CD14-positive monocyte (primary cell): ENCODE measurements around the gene CTNNA2. TPM values are rescaled to one million over a fixed set of nuclear protein-coding genes. Genes with fewer than 3 reads are reported as not detected.

ENCODE experiments used
- DNase-seq, 3 donors: peaks; one replicate each; pipeline ENCODE4 v3.0.0-alpha.2; 2011 to 2022
- H2AFZ ChIP-seq: 2 replicates; pipeline ENCODE4 v1.6.0; 2012; ENCODE audit warnings: mild to moderate bottlenecking, low read depth, low read length, inconsistent platforms; ENCODE audit not compliant: insufficient read depth, poor library complexity, severe bottlenecking
- H3K27ac ChIP-seq, 2 donors: 1 replicate in 1 of 2; 2 replicates in 1 of 2; pipeline ENCODE4 v1.5.1; 2012 to 2013; ENCODE audit warnings: low read length in 2 of 2, control low read depth in 1 of 2, inconsistent platforms in 1 of 2, low read depth in 1 of 2, mild to moderate bottlenecking in 1 of 2
- H3K27me3 ChIP-seq, 2 donors: one replicate each; pipeline versions ENCODE4 v1.6.0 to v1.6.1; 2011 to 2013; ENCODE audit warnings: low read length in 2 of 2; ENCODE audit not compliant: control insufficient read depth in 2 of 2, insufficient read depth in 2 of 2
- H3K36me3 ChIP-seq, 2 donors: replicated peaks in 1 of 2; 1 replicate in 1 of 2; 2 replicates in 1 of 2; pipeline versions ENCODE4 v1.5.1 to v1.6.1; 2012 to 2013; ENCODE audit warnings: low read length in 2 of 2, control low read depth in 1 of 2, inconsistent platforms in 1 of 2, mild to moderate bottlenecking in 1 of 2; ENCODE audit not compliant: insufficient read depth in 2 of 2, control insufficient read depth in 1 of 2
- H3K4me1 ChIP-seq, 2 donors: 1 replicate in 1 of 2; 2 replicates in 1 of 2; pipeline versions ENCODE4 v1.5.1 to v1.6.1; 2012 to 2013; ENCODE audit warnings: low read length in 2 of 2, control low read depth in 1 of 2, inconsistent platforms in 1 of 2, mild to moderate bottlenecking in 1 of 2, moderate library complexity in 1 of 2; ENCODE audit not compliant: insufficient read depth in 2 of 2, control insufficient read depth in 1 of 2
- H3K4me2 ChIP-seq: replicated peaks from 2 replicates; pipeline ENCODE3; 2012; ENCODE audit warnings: low read length, moderate library complexity, mild to moderate bottlenecking; ENCODE audit not compliant: poor library complexity, severe bottlenecking; ENCODE audit errors: extremely low read depth
- H3K4me3 ChIP-seq, 3 experiments: fragments of 200-600 bp in 1 of 3; sonication (generic) in 1 of 3; replicated peaks in 1 of 3; 1 replicate in 2 of 3; 2 replicates in 1 of 3; pipeline ENCODE4 v1.5.1; 2011 to 2013; ENCODE audit warnings: low read length in 3 of 3, mild to moderate bottlenecking in 3 of 3, control low read depth in 2 of 3, low read depth in 2 of 3, inconsistent platforms in 1 of 3, moderate library complexity in 1 of 3
- H3K79me2 ChIP-seq: 2 replicates; pipeline ENCODE4 v1.6.0; 2012; ENCODE audit warnings: mild to moderate bottlenecking, control low read depth, inconsistent platforms, low read length, moderate library complexity; ENCODE audit not compliant: insufficient read depth
- H3K9ac ChIP-seq: 2 replicates; pipeline ENCODE4 v1.6.0; 2017; ENCODE audit warnings: low read length, mild to moderate bottlenecking; ENCODE audit not compliant: insufficient read depth, poor library complexity, severe bottlenecking
- H3K9me3 ChIP-seq, 2 donors: replicated peaks in 1 of 2; 1 replicate in 1 of 2; 2 replicates in 1 of 2; pipeline versions ENCODE4 v1.5.1 to v1.6.1; 2012 to 2013; ENCODE audit warnings: low read length in 2 of 2, control low read depth in 1 of 2; ENCODE audit not compliant: control insufficient read depth in 1 of 2, insufficient read depth in 1 of 2
- H4K20me1 ChIP-seq: 2 replicates; pipeline ENCODE4 v1.6.0; 2012; ENCODE audit warnings: mild to moderate bottlenecking, low read length, control low read depth, moderate library complexity; ENCODE audit not compliant: insufficient read depth
- H3K27ac Mint-ChIP-seq, 7 donors: one replicate each; pipeline ENCODE4 v1.8.0; 2020; ENCODE audit warnings: mild to moderate bottlenecking in 7 of 7, mixed read lengths in 7 of 7, moderate library complexity in 6 of 7, inconsistent platforms in 2 of 7
- H3K27me3 Mint-ChIP-seq, 3 donors: one replicate each; pipeline ENCODE4 v1.8.0; 2021 to 2022; ENCODE audit warnings: low read depth in 3 of 3, mild to moderate bottlenecking in 3 of 3, mixed read lengths in 3 of 3, moderate library complexity in 3 of 3, inconsistent platforms in 1 of 3
- H3K36me3 Mint-ChIP-seq, 2 donors: one replicate each; pipeline ENCODE4 v1.8.0; 2020; ENCODE audit warnings: mixed read lengths in 2 of 2, inconsistent platforms in 1 of 2, mild to moderate bottlenecking in 1 of 2
- H3K4me1 Mint-ChIP-seq: one replicate; pipeline ENCODE4 v1.8.0; 2020; ENCODE audit warnings: mild to moderate bottlenecking, mixed read lengths
- H3K4me3 Mint-ChIP-seq, 2 donors: one replicate each; pipeline ENCODE4 v1.8.0; 2020; ENCODE audit warnings: mild to moderate bottlenecking in 2 of 2, mixed read lengths in 2 of 2, moderate library complexity in 1 of 2
- H3K9me3 Mint-ChIP-seq, 7 donors: one replicate each; pipeline ENCODE4 v1.8.0; 2020 to 2022; ENCODE audit warnings: mixed read lengths in 7 of 7, mild to moderate bottlenecking in 6 of 7, moderate library complexity in 6 of 7, inconsistent platforms in 2 of 7
- WGBS: methylation state at CpG from one replicate; pipeline ENCODE4 v1.1.5; 2013; ENCODE audit warnings: missing lambda C conversion rate; ENCODE audit not compliant: insufficient coverage; 5-methylcytosine and 5-hydroxymethylcytosine counted together
- intact Hi-C, 2 donors: fragments of 100-400 bp; cut with micrococcal nuclease; formaldehyde crosslinking; loops; one replicate each; pipeline versions ENCODE4 v1.15.0 to v1.15.1; 2023
- polyA plus RNA-seq, 3 donors: library from polyadenylated mRNA; depleted of rRNA in 1 of 3; unstranded in 2 of 3; stranded (reverse) in 1 of 3; fragments of 300-500 nt in 2 of 3; fragments of >200 nt in 1 of 3; fragmentation: Illumina TruSeq in 2 of 3; gene quantifications; 1 replicate in 2 of 3; 2 replicates in 1 of 3; pipeline ENCODE4 v1.2.3, GENCODE V29; 2012 to 2021
- TF ChIP-seq, protein P1 (sequence below): fragments of 200-600 bp; IDR thresholded peaks from one replicate; pipeline ENCODE4 v1.8.0; 2022; ENCODE audit warnings: antibody characterized with exemption, mild to moderate bottlenecking

CTNNA2 gene
- polyA plus RNA-seq, 3 donors, result not detected

DNA sequence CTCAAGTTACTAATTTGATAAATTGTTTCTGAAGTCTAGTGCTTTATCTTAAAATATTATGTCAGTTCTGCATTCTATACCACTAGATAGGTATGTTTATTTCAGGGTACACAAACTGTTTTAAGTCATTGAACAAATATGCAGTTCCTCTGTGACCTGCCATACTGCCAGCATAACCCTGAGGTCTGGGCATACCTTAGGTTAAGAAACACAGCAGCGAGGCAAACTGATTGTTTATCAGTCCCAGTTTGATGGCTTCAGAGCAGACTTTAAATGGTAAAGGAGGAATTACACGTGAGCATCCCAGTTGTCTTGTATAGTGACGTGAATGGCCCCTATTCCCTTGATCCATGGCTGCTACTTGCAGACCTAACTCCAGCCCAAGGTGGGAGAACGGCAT lies 978.1 kb downstream of the CTNNA2 start:
- Mint-ChIP-seq H3K4me3 (no peak overlapping the region), H3K9me3 (peaks cover 0 to 7% (median 3%) of the 10 kb centered on the region in 7 donors), H3K27ac (no peak overlapping the region), H3K27me3 (no peaks in the 10 kb centered on the region), H3K4me1 (no peaks in the 10 kb centered on the region), H3K36me3 (no peaks in the 10 kb centered on the region)
- Histone ChIP-seq H2AFZ (no peak overlapping the region), H3K4me1 (no peaks in the 10 kb centered on the region), H3K4me3 (no peak overlapping the region), H3K27me3 (no peaks in the 10 kb centered on the region), H3K27ac (no peak overlapping the region), H4K20me1 (no peaks in the 10 kb centered on the region), H3K9ac (no peak overlapping the region), H3K36me3 (no peaks in the 10 kb centered on the region), H3K79me2 (no peaks in the 10 kb centered on the region), H3K4me2 (no peak overlapping the region), H3K9me3 (no peaks in the 10 kb centered on the region)
- TF ChIP-seq, protein P1, sequence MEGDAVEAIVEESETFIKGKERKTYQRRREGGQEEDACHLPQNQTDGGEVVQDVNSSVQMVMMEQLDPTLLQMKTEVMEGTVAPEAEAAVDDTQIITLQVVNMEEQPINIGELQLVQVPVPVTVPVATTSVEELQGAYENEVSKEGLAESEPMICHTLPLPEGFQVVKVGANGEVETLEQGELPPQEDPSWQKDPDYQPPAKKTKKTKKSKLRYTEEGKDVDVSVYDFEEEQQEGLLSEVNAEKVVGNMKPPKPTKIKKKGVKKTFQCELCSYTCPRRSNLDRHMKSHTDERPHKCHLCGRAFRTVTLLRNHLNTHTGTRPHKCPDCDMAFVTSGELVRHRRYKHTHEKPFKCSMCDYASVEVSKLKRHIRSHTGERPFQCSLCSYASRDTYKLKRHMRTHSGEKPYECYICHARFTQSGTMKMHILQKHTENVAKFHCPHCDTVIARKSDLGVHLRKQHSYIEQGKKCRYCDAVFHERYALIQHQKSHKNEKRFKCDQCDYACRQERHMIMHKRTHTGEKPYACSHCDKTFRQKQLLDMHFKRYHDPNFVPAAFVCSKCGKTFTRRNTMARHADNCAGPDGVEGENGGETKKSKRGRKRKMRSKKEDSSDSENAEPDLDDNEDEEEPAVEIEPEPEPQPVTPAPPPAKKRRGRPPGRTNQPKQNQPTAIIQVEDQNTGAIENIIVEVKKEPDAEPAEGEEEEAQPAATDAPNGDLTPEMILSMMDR, result no peak
- intact Hi-C loops, result no loop called here
- no peak for DNase-seq
- WGBS, result 93% methylated on average over 3 of the region's 4 CpGs

DNA sequence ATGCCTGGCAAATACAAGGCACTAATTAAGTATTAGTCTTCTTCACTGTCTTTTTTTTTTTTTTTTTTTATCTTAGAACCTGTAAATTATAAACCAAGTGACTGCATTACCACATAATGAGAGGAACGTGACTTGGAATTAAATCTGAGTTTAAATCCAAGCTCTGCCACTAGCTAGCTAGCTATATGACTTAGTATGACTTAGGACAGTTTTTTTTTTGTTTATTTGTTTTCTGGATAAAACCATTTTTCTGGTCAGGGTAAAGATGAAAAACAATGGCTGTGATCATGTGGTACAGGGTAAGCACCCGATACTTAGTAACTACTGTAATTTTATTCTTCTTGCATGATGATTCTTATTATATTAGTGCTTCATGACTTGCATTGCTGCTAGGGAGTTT lies 983.5 kb downstream of the CTNNA2 start:
- no CpG with 5 or more reads among the region's 2 CpGs for WGBS
- H3K9me3 Mint-ChIP-seq, result peaks cover 0 to 6% (median 2%) of the 10 kb centered on the region in 7 donors
- intact Hi-C loops, result no loop called here

More for the DNA sequence above, 983.5 kb downstream of the CTNNA2 start:
- Histone ChIP-seq H4K20me1 (no peaks in the 10 kb centered on the region), H3K79me2 (no peaks in the 10 kb centered on the region), H3K36me3 (no peaks in the 10 kb centered on the region), H3K4me3 (no peak overlapping the region), H3K9me3 (no peaks in the 10 kb centered on the region), H2AFZ (no peak overlapping the region), H3K27ac (no peak overlapping the region), H3K4me1 (no peaks in the 10 kb centered on the region), H3K27me3 (no peaks in the 10 kb centered on the region), H3K4me2 (no peak overlapping the region), H3K9ac (no peak overlapping the region)
- Mint-ChIP-seq H3K27me3 (peaks cover 0 to 2% (median 0%) of the 10 kb centered on the region in 3 donors), H3K4me1 (no peaks in the 10 kb centered on the region), H3K27ac (no peak overlapping the region), H3K4me3 (no peak overlapping the region), H3K36me3 (no peaks in the 10 kb centered on the region)
- TF ChIP-seq, protein P1, result no peak
- DNase-seq, result no peak
